NCI-H526 treated with DMSO at 0.1 percent for 48 hours (cell line): ENCODE results near the gene CPNE8.

Experiments
- DNase-seq: peaks from one replicate; lab custom pipeline; 2025; lab: John Stamatoyannopoulos, UW

Gene CPNE8

GRCh38 chr12:38633511-38633910 is 271.9 kb downstream of the CPNE8 start:
- no peak for DNase-seq

GRCh38 chr12:38629064-38629463 is 276.3 kb downstream of the CPNE8 start:
- no peak for DNase-seq

DNA sequence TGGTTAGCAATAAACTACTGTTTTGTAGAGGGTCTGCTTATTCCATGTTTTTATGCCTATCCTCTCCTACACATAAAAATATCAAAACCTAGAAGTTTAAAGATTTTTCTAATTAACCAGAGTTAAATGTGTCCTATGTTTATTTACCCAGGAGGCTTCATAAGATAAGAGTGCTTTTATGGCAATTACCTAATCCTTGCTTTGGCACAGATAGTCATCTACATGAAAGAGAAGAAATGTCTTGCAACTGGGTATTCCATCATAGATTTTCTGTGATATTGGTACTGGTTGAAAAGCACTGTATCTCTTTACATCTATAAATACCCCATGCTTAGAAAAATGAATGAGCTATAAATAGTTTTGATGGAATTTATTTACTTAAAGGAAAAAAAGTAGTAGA is 277.1 kb downstream of the CPNE8 start:
- no peak for DNase-seq

DNA sequence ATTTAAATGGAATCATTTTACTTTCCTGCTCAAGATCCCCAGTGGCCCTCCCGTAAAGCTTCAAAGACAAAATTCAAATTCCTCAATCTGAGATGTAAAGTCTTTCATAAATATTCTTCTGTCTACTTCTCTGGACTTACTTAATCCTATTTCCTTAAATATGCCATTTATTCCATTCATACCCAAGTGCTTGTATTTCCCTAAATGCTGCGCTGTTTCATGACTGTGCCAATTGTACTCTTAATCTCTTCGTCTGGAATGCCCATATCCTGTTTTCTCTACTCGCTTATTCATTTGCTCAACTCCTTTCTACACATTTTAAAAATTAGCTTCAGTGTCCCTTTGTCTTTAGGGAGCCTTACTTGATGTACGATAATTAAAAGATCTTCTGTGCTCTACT is 280.1 kb downstream of the CPNE8 start:
- no peak for DNase-seq

DNA sequence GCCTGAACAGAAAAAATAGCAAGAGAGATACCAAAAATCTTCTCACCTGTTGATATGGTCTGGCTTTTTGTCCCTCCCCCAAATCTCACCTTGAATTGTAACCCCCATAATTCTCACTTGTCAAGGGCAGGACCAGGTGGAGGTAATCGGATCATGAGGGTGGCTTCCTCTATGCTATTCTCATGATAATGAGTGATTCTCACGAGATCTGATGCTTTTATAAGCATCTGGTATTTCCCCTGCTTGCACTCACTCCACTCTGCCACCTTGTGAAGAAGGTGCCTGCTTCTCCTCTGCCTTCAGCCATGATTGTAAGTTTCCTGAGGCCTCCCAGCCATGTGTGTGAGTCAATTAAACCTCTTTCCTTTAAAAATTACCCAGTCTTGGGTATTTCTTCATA is 291.2 kb downstream of the CPNE8 start:
- no peak for DNase-seq

DNA sequence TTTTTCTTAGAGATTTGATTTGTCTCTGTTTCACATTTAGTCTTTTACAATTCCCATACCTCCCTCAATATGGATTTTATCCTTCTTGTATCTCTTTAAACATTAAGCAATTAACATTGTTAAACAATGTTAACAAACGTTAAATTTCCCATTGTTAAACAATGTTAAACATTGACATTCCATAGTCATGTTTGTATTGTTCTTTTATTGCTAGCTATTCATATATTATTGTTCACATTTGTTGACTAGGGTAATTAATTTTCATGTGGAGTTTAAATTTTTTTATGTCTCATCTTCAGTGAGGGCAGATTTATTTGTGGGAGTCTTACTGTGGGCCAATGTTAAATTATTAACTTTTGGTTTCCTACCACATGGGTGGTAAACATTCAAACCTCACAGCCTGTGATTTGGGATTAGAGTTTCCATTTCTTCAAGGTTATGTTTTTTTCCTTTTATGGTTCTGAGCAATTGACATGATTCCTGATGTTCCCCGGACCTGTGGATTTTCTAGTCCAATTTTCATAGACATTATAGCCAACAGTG is 294.5 kb downstream of the CPNE8 start:
- DNase-seq = no peak

GRCh38 chr12:38607295-38607694 is 298.1 kb downstream of the CPNE8 start:
- DNase-seq = no peak
